ENCODE results near the gene SRP68. TPM values are rescaled to one million over a fixed set of nuclear protein-coding genes. Genes with fewer than 3 reads are reported as not detected.

SRP68 gene
- total and polyA plus RNA-seq, 2 donors from 2014 or later: 52.7 to 68.1 TPM

DNA sequence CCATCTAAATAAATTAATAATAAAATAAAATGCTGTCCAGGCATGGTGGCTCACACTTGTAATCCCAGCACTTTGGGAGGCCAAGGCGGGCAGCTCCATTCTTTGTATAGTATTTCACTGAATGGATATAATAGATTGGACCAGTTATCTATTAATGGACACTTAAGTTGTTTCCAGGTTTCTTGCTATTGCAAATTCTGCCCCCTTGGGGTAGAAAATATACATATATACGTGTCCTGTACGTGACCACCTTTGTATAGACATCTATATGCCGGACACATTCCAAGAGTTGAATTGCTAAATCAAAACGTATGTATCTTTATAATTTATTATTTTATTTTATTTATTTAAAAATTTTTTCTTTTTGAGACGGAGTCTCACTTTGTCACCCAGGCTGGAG, 35.2 kb upstream of the SRP68 start:
- no peak for FAIRE-seq

DNA sequence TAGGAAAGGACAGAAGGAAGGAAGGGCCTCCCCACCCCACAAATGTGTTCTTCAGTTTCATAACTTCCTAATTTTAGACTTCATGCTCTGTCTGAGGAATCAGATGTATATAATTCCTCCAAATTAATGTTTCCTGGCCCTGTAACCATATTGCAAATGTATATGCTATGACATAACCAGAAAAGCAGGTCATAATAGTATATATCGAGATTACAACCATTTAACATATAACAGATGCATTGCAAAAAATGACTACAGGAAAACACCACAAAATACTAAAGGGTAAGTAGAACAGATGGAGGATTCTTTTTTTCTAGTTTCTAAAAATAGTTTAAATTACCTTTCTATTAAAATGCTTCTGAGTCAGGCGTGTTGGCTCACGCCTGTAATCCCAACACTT, 34.4 kb upstream of the SRP68 start:
- intact Hi-C loops (cut with DNase I): no loop called here
- H3K27me3 ChIP-seq (ENCODE audit: control insufficient read depth, insufficient read depth, low read length): no peaks in the 10 kb centered on the region
- no peak overlapping the region for H3K27ac ChIP-seq (ENCODE audit: low read depth in 2 of 2, low read length in 2 of 2)
- H3K4me1 ChIP-seq (ENCODE audit: control insufficient read depth in 2 of 3, insufficient read depth in 2 of 3, low read depth in 1 of 3, low read length in 3 of 3): peaks cover 0 to 11% (median 0%) of the 10 kb centered on the region in 3 donors
- no peak overlapping the region for H3K4me3 ChIP-seq (ENCODE audit: low read length in 3 of 3)
- H3K9me3 ChIP-seq (ENCODE audit: control insufficient read depth in 2 of 3, insufficient read depth in 1 of 3, low read length in 3 of 3): no peaks in the 10 kb centered on the region
- TF ChIP-seq, protein P1, sequence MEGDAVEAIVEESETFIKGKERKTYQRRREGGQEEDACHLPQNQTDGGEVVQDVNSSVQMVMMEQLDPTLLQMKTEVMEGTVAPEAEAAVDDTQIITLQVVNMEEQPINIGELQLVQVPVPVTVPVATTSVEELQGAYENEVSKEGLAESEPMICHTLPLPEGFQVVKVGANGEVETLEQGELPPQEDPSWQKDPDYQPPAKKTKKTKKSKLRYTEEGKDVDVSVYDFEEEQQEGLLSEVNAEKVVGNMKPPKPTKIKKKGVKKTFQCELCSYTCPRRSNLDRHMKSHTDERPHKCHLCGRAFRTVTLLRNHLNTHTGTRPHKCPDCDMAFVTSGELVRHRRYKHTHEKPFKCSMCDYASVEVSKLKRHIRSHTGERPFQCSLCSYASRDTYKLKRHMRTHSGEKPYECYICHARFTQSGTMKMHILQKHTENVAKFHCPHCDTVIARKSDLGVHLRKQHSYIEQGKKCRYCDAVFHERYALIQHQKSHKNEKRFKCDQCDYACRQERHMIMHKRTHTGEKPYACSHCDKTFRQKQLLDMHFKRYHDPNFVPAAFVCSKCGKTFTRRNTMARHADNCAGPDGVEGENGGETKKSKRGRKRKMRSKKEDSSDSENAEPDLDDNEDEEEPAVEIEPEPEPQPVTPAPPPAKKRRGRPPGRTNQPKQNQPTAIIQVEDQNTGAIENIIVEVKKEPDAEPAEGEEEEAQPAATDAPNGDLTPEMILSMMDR (IDR thresholded peaks at IDR 0.05; ENCODE audit: borderline replicate concordance, extremely low read depth, insufficient read depth): no peak
- DNase-seq: no peak
- H3K36me3 ChIP-seq (ENCODE audit: control insufficient read depth in 2 of 3, insufficient read depth in 3 of 3, low read length in 3 of 3): peaks cover 0 to under 1% (median 0%) of the 10 kb centered on the region in 3 donors
- no peak for FAIRE-seq
- no peak overlapping the region for H3K9ac ChIP-seq (ENCODE audit: low read length in 3 of 3)

More for the DNA sequence above, 35.2 kb upstream of the SRP68 start:
- TF ChIP-seq, protein P1 (IDR thresholded peaks at IDR 0.05; ENCODE audit: borderline replicate concordance, extremely low read depth, insufficient read depth): no peak
- Histone ChIP-seq H3K9me3 (ENCODE audit: control insufficient read depth in 2 of 3, insufficient read depth in 1 of 3, low read length in 3 of 3) (no peaks in the 10 kb centered on the region), H3K36me3 (ENCODE audit: control insufficient read depth in 2 of 3, insufficient read depth in 3 of 3, low read length in 3 of 3) (no peaks in the 10 kb centered on the region), H3K27ac (ENCODE audit: low read depth in 2 of 2, low read length in 2 of 2) (no peak overlapping the region), H3K27me3 (ENCODE audit: control insufficient read depth, insufficient read depth, low read length) (no peaks in the 10 kb centered on the region), H3K9ac (ENCODE audit: low read length in 3 of 3) (no peak overlapping the region), H3K4me3 (ENCODE audit: low read length in 3 of 3) (no peak overlapping the region), H3K4me1 (ENCODE audit: control insufficient read depth in 2 of 3, insufficient read depth in 2 of 3, low read depth in 1 of 3, low read length in 3 of 3) (peaks cover 0 to 9% (median 0%) of the 10 kb centered on the region in 3 donors)
- no peak for DNase-seq
- intact Hi-C loops (cut with DNase I): no loop called here

DNA sequence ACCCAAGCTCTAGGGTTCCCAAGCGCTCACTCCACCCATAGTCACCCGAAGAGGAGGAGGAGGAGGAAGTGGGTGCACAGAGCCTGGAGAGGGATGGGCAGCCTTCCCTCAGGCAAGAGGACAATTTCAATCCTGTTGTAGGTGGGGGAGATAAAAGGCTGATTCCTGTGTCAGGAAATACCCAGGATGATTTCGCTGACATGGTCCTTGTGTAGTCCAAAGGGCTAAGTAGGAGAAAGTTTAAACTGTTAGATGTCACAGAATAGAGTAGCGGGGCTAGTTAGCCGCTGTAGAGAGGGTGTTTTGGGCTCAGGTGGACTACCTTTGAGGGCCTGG, 32.5 kb upstream of the SRP68 start:
- no peak overlapping the region for H3K9ac ChIP-seq (ENCODE audit: low read length in 3 of 3)
- intact Hi-C loops (cut with DNase I): no loop called here
- H3K27me3 ChIP-seq (ENCODE audit: control insufficient read depth, insufficient read depth, low read length): no peaks in the 10 kb centered on the region
- H3K36me3 ChIP-seq (ENCODE audit: control insufficient read depth in 2 of 3, insufficient read depth in 3 of 3, low read length in 3 of 3): peaks cover 3 to 6% (median 5%) of the 10 kb centered on the region in 3 donors
- H3K9me3 ChIP-seq (ENCODE audit: control insufficient read depth in 2 of 3, insufficient read depth in 1 of 3, low read length in 3 of 3): no peaks in the 10 kb centered on the region
- peaks cover 0 to 11% (median 0%) of the 10 kb centered on the region in 3 donors for H3K4me1 ChIP-seq (ENCODE audit: control insufficient read depth in 2 of 3, insufficient read depth in 2 of 3, low read depth in 1 of 3, low read length in 3 of 3)
- DNase-seq: no peak
- H3K4me3 ChIP-seq (ENCODE audit: low read length in 3 of 3): no peak overlapping the region
- TF ChIP-seq, protein P1 (IDR thresholded peaks at IDR 0.05; ENCODE audit: borderline replicate concordance, extremely low read depth, insufficient read depth): no peak
- no peak overlapping the region for H3K27ac ChIP-seq (ENCODE audit: low read depth in 2 of 2, low read length in 2 of 2)
- no peak for FAIRE-seq
